Measurements from ENCODE around the gene LNPEP.
A peak's percentile ranks its signal among the peaks of the same experiment; 100 is the strongest.
"Not testable (repeated sequence)": the region's sequence is repeated elsewhere in the genome, so short reads cannot be mapped to it uniquely, and the experiment has no call there.

The LNPEP gene

DNA sequence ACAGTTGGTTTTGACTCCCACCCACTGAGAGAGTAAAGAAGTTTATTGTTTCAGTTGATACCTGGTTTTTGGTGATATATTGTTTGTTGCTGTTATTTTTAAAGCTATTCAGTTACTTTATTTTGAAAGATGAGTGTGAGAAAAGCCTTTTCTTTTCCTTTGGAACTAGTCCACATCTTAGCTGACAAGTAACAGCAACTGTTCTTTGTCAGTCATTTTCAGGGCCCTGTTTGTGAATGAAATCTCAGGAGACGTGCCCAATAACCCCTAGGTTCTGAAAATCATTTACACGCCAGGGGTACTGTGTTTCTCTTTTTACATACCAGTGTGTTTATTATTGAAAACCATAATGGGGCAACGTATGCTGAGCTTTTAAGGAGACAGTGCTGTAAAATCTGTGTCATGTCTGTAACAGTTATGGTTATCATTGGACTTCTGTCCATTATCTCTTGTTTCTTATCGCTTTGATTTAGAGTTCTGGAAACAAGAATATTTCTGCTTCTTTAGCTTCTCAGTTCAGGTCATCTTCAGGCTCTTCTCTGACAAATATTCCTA, 131.5 kb downstream of the LNPEP start:
- DNase-seq: no peak

DNA sequence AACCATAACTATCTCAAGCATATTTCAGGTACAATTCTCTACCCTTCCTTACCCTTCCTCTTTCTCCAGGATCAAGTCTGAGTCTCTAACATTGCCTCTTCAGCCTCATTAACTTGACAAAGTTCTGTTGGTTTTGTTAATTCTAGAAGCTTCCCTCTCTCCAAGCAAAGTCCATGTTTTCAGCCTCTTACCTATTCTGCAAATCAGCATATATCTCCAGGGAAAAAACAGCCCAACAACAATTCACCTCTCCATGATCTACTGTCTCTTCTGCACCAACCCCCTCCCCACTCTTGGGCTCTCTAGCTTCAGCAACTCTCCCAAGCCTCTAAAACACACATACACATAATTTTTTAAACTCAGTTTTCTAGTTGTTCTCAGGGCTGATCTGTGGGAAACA, 134.4 kb downstream of the LNPEP start:
- DNase-seq: no peak

DNA sequence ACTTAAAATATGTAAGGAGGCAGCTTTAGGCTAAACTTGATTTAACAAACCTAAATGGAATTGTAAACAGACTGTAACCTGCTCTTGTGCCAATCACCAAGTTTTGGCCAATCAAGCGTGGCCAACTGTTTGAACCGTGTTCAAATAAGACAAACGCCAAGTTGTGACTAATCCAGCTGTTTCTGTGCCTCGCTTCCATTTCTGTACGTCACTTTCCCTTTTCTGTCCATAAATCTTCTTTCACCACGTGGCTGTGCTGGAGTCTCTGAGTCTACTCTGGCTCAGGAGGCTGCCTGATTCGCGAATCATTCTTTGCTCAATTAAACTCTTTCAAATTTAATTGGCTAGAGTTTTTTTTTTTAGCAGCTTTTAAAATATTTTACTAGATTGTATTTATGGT, 135.2 kb downstream of the LNPEP start:
- DNase-seq: peak; percentile 19

DNA sequence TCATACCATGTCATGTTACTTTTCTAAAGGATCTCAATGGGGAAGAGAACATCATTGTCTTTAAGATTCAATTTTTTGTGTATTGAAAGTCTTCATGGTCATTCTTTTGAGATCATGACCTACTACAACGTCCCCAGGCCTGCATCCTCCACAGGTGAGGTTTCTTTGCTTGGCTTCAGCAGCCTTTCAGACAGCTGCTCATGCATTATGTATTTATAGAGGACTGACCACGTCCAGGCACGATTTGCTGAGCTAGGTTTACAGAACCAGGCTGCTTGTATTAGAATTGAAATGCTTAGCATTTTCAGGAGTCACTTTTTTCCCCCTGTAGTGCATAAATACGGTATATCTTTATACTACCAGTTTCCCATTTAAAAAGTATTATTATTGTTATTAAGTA, 136.1 kb downstream of the LNPEP start:
- DNase-seq: no peak

DNA sequence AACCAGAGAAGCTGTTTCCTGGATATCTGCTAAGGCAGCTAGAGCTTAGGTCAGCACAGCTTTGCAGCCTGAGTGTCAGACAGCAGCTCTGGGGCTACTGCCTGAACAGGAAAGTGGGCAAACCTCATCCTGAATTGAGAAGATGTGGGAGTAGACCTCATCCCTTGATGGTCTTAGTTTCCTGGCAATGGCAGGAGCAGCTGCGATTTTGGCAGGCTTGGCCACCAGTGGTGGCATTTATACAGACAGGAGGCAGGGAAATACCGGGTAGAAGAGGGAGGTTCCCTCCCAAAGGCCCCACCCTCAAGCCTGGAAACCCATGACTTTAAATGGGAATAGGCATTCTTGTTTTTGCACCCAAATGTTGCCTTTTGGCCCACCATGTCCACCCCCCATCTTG, 136.8 kb downstream of the LNPEP start:
- DNase-seq: no peak

DNA sequence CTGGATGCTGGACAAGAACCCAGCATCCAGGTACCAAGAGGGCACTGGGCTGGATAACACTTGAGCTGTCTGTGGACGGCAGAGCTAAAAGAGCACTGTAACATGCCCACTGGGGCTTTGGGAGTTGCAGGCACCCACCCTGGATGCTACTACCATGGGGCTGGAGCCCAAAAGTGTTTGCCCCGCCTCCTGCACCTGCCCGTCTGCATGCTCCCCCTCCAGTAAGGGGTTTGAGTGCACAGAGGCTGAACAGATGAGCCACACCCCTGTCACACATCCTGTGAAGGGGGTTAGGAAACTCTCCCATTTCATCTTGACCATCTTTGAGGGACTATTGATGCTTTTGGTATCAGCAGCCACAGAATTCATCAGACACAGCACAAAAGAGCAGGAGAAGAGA, 137.5 kb downstream of the LNPEP start:
- no peak for DNase-seq

DNA sequence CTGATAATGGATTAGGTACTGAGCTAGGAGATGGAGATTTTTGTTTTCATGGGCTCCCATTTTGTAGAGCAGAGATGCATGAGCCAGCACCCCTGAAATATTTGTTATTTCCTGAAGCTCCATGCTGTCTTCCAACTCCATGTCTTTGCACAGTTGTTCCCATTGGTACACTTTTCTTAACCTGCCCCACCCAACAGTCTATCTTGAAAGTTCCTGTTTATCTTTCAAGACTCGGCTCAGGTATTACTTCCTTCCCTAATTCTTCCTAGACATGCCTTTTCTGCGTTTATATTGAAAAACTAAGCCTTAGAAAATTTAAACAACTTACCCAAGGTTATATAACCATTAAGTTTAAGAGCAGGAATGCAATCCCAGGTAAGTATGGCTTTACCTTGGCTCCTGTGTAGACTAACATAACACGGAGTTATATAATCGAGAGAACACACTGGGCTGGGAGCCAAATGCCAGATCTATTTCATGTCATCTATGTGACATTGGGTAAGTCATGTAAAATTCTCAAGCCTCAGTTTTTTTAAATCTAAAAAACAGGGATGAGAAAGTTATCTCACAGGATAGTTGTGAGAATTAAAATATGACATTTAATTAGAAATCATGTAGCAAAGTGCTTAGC, 139.1 kb downstream of the LNPEP start:
- no peak for DNase-seq

DNA sequence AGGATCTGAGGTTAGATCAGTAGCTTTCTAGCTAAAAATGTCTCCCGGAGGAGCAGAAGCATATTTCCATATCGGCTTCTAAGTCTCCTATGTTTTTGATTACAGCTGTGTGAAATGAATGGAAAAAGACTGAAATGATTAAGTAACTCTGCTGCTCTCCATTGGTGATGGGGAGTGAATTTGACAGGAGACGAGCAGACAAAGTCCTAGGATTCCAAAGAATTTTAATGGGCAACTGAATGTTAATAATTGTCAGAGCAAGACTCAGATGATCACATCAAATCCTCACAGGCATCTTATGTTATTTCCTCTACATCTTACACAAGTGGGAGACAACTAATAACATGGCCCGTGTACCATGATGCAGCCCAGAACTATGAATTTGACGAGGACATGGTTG, 139.8 kb downstream of the LNPEP start:
- no peak for DNase-seq

DNA sequence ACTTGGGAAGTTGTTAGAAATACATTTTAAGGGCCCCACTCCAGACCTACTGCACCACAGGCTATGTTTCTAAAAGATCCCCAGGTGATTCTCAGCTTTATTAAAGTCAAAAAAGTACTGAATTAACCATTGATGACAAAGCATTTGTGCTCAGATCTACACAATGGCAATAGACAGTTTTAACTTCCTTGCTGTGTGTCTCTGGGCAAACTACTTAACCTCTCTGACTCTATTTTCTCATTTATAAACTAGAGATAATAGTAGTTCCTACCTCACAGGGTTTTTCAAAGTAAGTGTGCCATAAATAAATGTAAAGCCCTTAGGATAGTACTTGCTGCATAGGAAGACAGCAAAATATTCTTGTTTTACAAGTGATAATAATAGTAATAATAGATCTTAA, 140.2 kb downstream of the LNPEP start:
- no peak for DNase-seq

DNA sequence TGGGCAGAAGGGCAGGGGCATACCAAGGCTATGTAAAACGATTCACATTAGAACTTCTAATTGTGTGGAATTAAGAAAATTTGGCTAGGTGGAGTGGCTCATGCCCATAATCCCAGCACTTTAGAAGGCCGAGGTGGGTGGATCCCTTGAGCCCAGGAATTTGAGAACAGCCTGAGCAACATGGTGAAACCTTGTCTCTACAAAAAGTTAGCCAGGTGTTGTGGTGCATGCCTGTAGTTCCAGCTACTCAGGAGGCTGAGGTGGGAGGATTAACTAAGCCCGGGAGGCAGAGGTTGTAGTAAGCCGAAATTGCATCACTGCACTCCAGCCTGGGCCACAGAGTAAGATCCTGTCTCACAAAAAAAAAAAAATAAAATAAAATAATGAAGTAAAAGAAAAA, 141.4 kb downstream of the LNPEP start:
- no peak for DNase-seq

DNA sequence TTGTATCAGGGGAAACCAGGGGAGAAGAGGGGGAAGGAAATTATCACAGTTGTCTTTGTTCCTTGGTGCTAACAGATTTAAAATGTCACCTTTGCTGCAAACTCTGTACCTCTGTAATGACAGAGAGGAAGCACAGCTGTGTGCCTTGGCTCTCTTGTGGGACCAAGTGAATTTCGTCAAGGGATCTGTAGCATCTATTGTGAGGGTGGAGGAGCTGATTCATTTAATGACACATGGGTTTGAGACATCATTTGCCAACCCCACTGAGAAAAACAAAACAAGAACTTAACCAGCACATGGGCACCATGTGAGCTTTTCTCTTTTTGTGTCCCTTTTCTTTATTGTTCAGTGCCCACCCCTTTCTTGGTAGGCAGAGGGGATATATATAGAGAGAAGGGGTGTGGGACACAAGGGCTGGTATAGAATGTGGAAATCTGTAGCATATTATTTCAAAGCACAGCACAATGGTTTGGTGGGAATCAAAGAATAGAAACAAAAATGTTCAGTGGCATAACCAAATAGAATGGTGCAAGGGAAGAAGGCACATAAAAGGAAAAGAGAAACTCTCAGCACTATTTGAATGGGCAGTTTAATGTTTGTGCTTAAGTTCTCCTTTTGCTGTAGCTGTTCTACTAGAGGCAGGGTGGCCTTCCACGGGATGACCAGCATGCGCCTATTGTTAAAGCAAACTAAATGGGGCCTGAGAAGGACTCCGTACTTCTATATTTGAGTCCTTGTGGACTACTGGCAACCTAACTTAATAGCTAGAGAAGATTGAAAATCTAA, 143.3 kb downstream of the LNPEP start:
- DNase-seq: peak; percentile 12

DNA sequence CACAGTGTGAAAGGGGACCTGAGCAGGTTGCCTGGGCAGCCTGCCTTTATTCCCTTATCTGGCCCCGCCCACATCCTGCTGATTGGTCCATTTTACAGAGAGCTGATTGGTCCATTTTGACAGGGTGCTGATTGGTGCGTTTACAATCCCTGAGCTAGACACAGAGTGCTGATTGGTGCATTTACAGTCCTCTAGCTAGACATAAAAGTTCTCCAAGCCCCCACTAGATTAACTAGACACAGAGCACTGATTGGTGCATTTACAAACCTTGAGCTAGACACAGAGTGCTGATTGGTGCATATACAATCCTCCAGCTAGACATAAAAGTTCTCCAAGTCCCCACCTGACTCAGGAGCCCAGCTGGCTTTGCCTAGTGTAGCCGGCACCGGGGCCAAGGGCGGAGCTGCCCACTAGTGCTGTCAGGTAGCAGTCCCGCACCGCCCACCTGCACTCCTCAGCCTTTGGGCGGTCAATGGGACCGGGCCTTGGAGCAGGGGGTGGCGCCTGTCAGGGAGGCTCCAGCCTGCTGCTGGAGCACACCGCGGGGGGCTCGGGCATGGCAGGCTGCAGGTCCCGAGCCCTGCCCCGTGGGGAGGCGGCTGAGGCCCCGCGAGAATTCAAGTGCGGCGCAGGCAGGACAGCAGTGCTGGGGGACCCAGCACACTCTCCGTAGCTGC, 149.0 kb downstream of the LNPEP start:
- not testable (repeated sequence) for DNase-seq

DNA sequence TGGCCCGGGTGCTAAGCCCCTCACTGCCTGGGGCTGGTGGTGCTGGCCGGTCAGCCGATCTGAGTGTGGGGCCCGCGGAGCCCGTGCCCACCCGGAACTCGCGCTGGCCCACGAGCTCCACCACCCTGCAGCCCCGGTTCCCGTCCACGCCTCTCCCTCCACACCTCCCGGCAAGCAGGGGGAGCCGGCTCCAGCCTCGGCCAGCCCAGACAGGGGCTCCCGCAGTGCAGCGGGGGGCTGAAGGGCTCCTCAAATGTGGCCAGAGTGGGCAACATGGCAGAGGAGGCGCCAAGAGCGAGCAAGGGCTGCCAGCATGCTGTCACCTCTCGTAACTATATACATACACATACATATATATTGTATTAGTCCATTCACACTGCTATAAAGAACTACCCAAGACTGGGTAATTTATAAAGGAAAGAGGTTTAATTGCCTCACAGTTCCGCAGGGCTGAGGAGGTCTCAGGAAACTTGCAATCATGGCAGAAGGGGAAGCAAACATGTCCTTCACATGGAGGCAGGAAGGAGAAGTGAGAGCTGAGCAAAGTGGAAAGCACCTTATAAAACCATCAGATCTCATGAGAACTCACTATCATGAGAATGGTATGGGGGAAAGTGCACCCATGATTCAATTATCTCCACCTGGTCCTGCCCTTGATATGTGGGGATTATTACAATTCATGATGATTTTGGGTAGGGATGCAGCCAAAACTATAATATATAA, 149.7 kb downstream of the LNPEP start:
- no peak for DNase-seq
